Hepatocyte (in vitro differentiated cells): Measurements from ENCODE around the gene TRPV2.

Experiments
- CTCF ChIP-seq: fragments of 200-600 bp; sonication (generic); IDR thresholded peaks from 2 replicates; pipeline ENCODE4 v1.5.1; 2016; ENCODE audit warnings: antibody characterized with exemption, mild to moderate bottlenecking; ENCODE audit not compliant: poor library complexity
- EZH2 ChIP-seq: fragments of 200-600 bp; sonication (generic); IDR thresholded peaks from 2 replicates; pipeline ENCODE4 v1.6.1; 2016; ENCODE audit warnings: antibody characterized with exemption, mild to moderate bottlenecking, borderline replicate concordance
- EZH2phosphoT487 ChIP-seq: fragments of 200-600 bp; sonication (generic); IDR thresholded peaks from one replicate; pipeline ENCODE4 v1.6.1; 2018; ENCODE audit warnings: antibody characterized with exemption, mild to moderate bottlenecking, low read depth, moderate library complexity; ENCODE audit not compliant: unreplicated experiment, severe bottlenecking

- TF ChIP-seq CTCF = no peak
- no peak for TF ChIP-seq EZH2phosphoT487
- no peak for TF ChIP-seq EZH2
These were observed 36.6 kb upstream of the TRPV2 start for GRCh38 chr17:16378636-16379282.
